ENCODE measurements around the gene VPS37C. TPM values are rescaled to one million over a fixed set of nuclear protein-coding genes. Genes with fewer than 3 reads are reported as not detected.

The VPS37C gene
- total RNA-seq, 1 donor from 2014 or later = 14.3 TPM

DNA sequence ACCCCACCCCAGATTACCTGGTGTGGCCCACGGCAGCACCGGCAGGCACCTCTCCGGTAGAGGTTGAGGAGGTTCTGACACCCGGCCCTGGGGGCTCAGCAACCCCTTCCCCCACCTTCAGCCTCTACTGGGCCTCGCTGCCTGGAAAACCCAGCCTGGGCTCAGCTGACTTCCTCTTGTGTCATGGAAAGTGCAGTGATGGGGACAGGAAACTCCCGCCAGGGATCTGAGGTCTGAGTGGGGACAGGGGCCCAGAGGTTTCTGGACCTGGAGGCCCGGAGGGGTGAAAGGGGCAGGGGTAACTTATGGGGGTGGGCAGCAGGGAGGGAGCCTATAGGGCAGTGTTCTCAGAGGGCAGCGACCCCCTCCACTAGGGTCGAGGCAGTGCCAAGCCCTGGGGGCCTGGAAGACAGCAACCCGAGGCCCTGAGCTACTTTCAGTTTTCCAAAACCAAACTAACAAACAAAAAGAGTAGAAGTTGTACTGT lies 68.9 kb downstream of the VPS37C start:
- intact Hi-C loops (cut with DNase I) = no loop called here
- DNase-seq (no peak), ATAC-seq (ENCODE audit: poor library complexity) (no peak)

DNA sequence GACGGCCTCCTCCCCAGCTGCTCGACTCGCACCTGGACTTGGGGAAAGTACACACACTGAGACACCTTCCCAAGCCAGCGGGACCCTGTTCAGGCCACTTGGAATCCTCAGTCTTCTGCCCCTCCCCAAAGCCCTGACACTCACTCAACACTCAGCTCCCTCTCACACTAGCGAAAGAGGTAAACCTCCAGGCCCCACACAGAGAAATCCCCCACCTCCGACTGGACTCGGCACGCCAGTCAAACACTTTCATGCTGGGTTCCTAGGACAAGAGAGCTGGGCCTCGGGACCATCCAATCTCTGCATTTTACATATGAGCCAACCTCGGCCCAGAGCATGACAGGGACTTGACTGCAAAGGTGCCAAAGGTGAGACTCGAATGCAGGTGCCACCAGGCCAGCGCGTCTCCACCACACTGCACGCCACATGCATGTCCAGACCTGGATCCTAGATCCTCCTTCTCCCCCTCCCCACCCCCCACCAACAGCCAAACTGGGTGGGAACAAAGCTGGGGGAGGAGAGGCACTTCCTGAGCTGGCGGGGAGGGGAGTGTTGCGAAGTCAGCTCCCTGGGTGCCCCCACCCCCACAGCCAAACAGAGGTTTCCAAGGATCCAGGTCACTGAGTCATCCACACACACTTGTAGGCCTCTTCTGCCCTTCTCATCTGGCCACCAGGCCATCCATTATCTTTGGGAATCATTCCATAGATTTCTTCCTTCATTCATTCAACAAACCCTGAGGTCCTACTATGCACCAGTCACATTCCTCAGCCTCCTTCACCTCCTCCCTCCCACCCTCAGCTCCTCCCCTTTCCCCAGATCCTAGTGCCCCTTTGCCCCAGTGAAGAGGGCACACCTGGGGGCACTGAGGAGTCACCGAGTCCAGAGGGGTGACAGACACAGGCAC lies 69.6 kb downstream of the VPS37C start:
- ATAC-seq (ENCODE audit: poor library complexity) (no peak), DNase-seq (no peak)
- intact Hi-C loops (cut with DNase I) = no loop called here

GRCh38 chr11:61090982-61091372 lies 70.2 kb downstream of the VPS37C start:
- no peak for ATAC-seq (ENCODE audit: poor library complexity)
- intact Hi-C loops (cut with DNase I) = no loop called here
- DNase-seq = no peak

- intact Hi-C loops (cut with DNase I) = no loop called here
- ATAC-seq (ENCODE audit: poor library complexity) (no peak), DNase-seq (no peak)
Observed at GRCh38 chr11:61090521-61090920, 70.7 kb downstream of the VPS37C start.

- intact Hi-C loops (cut with DNase I) = no loop called here
- DNase-seq (no peak), ATAC-seq (ENCODE audit: poor library complexity) (no peak)
Observed at GRCh38 chr11:61089806-61090491, 71.3 kb downstream of the VPS37C start.

DNA sequence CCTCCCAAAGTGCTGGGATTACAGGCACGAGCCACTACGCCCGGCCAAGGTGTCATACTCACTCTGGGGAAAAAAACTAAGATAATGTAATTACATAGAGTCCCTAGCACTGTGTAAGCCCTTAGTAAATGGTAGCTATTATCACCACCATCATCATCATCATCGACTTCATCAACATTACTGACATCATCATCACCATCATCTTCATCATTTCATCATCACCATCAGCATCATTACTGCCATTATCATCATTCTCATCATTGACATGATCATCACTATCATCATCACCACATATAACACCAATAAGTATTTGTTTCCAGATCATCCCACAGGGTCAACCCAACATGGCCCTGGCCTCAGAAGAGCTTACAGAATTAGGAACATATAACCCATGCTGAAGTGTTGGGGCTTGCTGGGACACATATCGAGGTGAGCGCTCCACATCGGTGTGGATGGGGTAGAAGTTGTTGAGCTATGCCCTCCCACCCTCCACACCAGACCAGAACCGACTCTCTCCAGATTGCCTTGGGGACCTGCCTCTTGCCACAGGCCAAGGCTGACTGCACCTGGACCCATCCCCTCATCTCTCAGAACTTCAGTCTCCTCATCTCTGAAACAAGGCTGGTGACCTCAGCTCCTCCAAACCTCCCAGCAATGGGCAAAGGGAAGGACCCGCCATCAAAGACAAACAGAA lies 73.7 kb downstream of the VPS37C start:
- ATAC-seq (ENCODE audit: poor library complexity) = no peak
- DNase-seq = no peak
- intact Hi-C loops (cut with DNase I) = no loop called here

DNA sequence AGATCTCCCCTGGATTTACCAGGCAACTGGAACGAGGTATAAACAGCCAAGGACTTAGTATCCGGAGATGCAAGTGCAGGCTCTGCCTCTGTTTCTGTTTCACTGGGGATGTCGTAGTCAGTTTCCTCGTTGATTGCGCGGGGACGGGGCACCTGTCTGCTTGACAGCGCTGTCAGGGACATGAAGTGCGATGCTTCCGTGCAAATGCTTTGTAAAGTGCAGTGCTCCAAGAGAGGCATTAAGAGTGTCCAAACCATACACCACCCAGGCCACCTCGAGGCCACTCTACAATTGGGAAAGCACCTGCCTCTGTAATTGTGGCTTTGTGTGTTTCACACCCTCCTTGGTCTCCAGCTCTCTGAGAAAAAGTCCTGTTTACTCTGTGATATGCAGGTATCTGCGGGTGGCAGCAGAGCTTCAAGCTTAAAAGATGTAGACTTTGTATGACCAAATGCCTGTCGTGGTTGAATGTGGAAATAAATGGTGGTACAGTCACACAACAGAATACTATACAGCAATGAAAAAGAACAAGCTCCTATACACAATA lies 77.6 kb downstream of the VPS37C start:
- ATAC-seq (ENCODE audit: poor library complexity) (no peak), DNase-seq (no peak)
- intact Hi-C loops (cut with DNase I) = no loop called here

- intact Hi-C loops (cut with DNase I) = no loop called here
- no peak for DNase-seq
Observed at GRCh38 chr11:61082931-61083531, 78.2 kb downstream of the VPS37C start.

DNA sequence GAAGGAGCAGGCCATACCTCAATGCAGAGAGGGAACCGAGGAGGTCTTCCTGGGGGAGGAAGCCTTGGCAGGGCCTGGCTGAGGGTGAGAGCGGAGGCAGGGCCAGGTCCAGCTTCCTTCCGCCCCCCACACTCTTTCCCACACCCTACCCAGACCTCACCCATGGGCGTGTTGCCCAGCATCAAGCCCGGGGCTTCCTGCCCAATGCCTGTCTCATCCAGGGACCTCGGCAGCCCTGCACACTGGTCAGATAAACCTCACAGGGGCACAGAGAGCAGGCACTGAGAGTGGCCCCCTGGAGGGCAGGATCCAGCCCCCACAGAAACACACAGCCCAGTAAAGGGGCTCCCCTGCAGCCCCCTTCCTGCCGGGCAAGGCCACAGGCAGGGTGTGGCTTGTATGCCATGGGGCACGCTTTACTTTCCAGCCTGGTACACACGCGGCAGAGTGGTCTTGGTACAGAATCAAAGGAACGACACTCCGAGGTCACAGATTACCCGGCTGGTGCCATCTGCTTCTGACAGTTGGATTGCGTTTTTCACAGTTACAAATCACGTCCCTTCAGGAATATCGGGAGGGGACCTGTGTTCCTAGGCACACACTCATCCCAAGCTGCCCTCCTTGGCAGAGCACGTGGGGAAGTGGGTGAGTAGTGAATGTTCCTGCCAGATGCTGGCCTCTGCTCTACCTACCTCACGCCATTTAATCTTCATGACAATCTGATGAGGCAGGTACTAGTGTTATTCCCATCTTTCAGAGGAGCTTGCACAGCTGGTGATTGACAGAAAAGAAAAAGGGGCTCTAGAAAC lies 79.0 kb downstream of the VPS37C start:
- intact Hi-C loops (cut with DNase I) = no loop called here
- ATAC-seq (ENCODE audit: poor library complexity) (no peak), DNase-seq (no peak)

More at GRCh38 chr11:61082931-61083531, 78.2 kb downstream of the VPS37C start:
- no peak for ATAC-seq (ENCODE audit: poor library complexity)

- intact Hi-C loops (cut with DNase I) = no loop called here
- ATAC-seq (ENCODE audit: poor library complexity) = no peak
- DNase-seq = no peak
Observed at GRCh38 chr11:61080986-61081590, 80.1 kb downstream of the VPS37C start.

DNA sequence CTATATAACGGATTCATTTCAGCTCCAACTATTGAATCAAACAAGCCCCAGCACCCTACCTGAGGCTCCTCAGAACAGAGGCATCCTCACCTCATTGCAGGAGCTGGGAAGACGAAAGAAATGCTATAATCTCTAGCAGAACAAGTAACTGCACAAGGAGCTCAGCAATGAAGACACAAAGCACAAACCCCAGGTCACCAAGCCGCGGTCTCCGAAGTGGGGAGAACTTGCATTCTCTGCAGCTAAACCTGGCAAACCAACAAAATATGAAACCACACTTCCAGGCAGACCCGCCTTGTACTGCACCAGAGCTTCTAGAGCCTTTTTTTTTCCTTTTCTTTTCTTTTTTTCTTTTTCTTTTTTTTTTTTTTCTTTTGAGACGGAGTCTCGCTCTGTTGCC lies 80.7 kb downstream of the VPS37C start:
- DNase-seq (no peak), ATAC-seq (ENCODE audit: poor library complexity) (no peak)
- intact Hi-C loops (cut with DNase I) = no loop called here

Other genes with a start within 250 kb of the VPS37C start
- gene TMEM109, start 247.3 kb downstream of the VPS37C start, total RNA-seq = 82.2 TPM
- gene TMEM132A, start 237.0 kb downstream of the VPS37C start, total RNA-seq = 6.5 TPM
- gene SLC15A3, start 209.2 kb downstream of the VPS37C start, total RNA-seq = 19.1 TPM
- 0.08 TPM for gene CD6, start 189.7 kb downstream of the VPS37C start, total RNA-seq
- not detected for gene CD5, start 58.9 kb downstream of the VPS37C start, total RNA-seq
- gene PGA3, start 42.1 kb upstream of the VPS37C start, total RNA-seq = not detected
- 0.83 TPM for gene PGA4, start 60.9 kb upstream of the VPS37C start, total RNA-seq
- not detected for gene PGA5, start 79.7 kb upstream of the VPS37C start, total RNA-seq
- gene VWCE, start 133.9 kb upstream of the VPS37C start, total RNA-seq = 0.73 TPM
- gene DDB1, start 171.7 kb upstream of the VPS37C start, total RNA-seq = 111 TPM
- gene TKFC, start 171.8 kb upstream of the VPS37C start, total RNA-seq = 12.9 TPM
- gene CYB561A3, start 200.5 kb upstream of the VPS37C start, total RNA-seq = 14.2 TPM
- gene TMEM138, start 200.9 kb upstream of the VPS37C start, total RNA-seq = 17.7 TPM
- gene TMEM216, start 231.2 kb upstream of the VPS37C start, total RNA-seq = 3.7 TPM

Measured in Right ventricle myocardium superior (tissue), 1 donor.